GM21528 (cell line): ENCODE measurements around the gene SORBS2.

Experiments used
- ATAC-seq: cut with Tn5 transposase; IDR thresholded peaks from one replicate; pipeline ENCODE4 v1.9.1; 2021; ENCODE audit warnings: mild to moderate bottlenecking, moderate library complexity; ENCODE audit not compliant: unreplicated experiment, low FRiP score

SORBS2 gene

DNA sequence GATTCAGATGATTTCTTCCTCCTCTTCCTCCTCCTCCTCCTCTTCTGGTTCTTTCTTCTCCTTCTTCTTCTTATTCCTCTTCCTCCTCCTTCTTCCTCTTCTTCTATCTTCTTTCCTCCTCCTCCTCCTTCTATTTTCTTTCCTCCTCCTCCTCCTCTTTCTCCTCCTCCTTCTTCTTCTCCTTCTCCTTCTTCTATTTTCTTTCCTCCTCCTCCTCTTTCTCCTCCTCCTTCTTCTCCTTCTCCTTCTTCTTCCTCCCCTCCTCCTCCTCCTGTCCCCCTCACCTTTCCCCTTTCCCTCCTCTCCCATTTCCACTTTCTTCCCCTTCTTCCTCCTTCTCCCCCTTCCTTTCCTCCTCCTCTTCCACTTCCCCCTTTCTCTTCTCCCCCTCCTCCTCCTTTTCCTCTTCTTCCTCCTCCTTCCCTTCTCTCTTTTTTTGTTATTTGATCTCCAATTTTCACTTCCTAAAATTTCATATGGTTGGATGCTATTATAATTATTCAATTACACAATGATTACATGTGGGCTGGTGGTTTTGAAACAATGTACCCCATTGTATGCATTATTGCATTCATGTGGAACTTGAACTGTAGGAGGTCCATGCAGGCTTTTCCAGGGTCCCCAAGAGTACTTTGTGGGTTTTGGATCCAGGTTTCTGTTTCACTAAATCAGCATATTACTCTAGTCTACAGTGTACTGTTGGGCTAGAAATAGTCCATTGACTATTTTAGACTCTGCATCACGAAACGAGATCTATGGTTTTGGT, 68.1 kb downstream of the SORBS2 start:
- no peak for ATAC-seq

GRCh38 chr4:185742766-185743165, 69.2 kb downstream of the SORBS2 start:
- peak; percentile 54 for ATAC-seq

DNA sequence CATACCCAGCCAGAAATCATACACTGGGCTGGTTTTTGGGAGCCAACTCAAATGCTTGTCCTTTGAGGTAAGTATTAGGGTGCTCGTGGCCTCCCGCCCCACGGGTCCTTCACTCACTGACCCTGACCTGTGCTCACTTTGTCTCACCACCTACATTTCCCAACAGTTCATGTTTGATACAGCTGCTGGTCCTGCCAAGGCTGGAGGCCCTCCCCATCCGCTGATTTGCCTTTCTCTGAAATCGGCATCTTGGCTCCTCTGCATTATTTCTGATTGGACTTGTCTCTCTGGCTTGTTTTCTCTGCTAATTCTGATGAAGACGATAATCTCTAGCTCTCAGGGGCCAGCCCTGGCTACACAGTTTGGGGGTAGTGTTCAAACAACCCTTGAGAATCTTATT, 70.2 kb downstream of the SORBS2 start:
- ATAC-seq, result no peak

- ATAC-seq, result peak; percentile 43
These were observed 71.5 kb downstream of the SORBS2 start for GRCh38 chr4:185740471-185740873.

DNA sequence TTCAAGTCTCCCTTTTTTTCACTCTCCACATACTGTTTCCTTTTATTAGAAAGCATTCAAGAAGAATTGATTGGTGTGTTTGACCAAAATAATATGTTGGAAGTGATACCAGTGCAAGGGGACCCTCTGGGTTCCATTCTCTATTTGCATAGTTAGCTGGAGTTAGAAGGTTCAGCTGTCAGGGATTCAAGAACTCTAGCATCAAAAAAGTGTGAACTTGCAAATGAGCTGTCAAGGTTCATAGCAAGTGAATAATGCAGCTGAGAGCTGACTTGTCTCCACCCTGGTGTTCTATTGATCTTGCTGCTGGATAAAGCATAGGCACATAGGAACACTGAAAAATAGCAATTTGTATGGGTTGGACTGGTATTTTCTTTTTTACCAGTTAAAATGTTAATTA, 73.2 kb downstream of the SORBS2 start:
- ATAC-seq, result no peak

- no peak for ATAC-seq
These were observed 73.9 kb downstream of the SORBS2 start for GRCh38 chr4:185738038-185738552.

- ATAC-seq, result no peak
These were observed 74.4 kb downstream of the SORBS2 start for GRCh38 chr4:185737489-185738037.

DNA sequence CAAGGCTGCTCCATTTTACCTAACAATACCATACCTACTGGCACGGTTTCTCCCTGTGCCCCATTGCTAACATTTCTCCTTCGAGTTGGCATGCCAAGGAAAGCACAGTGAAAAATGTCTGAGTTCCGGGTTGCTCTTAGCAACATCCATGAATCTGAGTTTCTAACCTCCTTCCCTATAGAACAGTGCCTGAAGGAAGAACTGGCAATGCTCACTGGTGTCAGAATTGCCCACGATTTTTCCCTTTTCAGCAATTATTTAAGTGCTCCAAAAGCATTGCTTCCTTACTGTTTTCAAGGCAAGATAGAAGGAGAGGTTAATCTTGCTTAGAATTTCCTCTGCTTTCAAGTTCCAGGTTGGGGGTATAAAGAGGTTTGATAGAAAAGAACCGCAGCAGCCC, 75.1 kb downstream of the SORBS2 start:
- ATAC-seq, result no peak

DNA sequence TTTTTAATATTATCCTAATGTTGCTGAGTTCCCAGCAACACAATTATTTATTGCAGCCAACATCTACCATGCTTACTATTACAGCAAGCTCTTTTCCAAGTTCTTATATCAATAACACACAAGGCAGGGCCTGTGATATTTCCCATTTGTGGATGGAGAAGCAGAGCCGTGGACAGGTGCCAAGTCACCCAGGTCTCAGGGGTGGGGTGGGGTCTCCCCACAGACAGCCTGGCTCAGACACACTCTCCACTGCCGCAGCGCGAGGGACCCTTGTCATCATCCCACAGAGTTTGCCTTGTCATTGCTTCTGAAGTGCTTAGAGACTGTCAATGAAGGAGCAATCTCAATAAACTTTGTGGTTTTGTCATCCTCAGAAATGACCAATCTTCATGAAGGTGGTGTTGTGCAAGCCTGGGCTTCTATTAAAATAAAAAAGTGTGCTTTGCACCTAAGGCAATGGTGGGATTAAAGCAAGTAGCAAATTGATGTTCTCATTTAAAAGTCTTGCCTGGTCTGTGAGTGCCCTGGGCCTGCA, 76.1 kb downstream of the SORBS2 start:
- no peak for ATAC-seq

GRCh38 chr4:185734930-185735329, 77.1 kb downstream of the SORBS2 start:
- no peak for ATAC-seq

DNA sequence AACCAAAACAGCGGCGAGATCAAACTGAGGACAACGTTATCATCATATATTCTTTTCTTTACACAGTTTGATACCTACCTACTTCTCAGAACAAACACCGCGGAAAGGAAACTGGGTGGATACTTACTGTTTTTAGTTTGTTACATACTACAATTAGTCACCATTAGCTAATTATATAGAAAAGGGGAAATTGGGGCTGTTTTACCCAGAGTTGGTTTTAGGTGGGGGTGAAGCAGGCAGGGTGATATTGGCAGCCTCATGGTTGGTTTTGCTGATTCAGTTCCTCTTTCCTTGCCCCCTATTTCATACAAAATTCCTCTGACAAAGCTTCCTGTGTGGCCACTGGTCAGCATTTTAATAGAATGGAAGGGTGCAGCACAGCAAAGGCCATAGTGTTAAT, 77.8 kb downstream of the SORBS2 start:
- ATAC-seq, result peak; percentile 62

- peak; percentile 67 for ATAC-seq
These were observed 81.0 kb downstream of the SORBS2 start for GRCh38 chr4:185730849-185731608.

- peak; percentile 53 for ATAC-seq
These were observed 81.6 kb downstream of the SORBS2 start for GRCh38 chr4:185730387-185730786.

DNA sequence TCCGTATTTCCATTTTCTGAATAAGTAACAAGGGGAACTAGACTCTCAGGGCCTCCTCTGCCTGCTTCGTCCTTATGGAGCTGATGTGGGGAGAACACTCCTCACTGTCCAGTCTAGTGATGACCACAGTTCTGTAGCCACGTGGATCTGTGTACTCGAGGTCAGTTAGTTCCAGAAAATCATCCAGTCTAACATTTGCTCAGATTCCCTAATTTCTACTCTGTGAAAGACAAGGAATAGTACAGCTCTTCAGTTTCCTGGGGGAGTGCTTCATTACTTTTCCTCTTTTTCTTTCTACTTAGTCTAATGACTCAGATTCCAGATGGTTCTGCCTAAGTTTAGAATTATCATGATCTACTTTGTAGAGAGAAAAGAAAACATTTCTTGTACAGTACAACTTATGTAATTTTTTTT, 82.6 kb downstream of the SORBS2 start:
- no peak for ATAC-seq

GRCh38 chr4:185728893-185729292, 83.1 kb downstream of the SORBS2 start:
- ATAC-seq, result no peak

DNA sequence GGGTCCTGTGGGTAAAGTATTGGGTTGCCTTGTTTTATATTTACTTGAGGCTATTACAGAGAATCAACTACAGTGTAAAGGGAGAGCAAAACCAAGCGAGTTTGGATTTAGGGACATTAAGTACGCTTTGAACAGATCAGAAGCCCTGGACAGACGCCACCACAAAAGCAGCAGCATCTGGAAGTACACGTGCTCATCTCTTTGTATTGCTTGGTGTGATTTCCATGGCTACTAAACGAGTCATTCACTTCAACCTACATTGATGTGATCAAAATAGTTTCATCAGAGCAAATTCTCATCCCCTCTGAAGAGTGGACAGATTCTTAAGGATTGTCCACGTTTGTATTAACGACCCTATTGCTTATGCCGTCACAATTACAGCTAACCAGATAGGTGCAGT, 85.1 kb downstream of the SORBS2 start:
- ATAC-seq, result no peak

DNA sequence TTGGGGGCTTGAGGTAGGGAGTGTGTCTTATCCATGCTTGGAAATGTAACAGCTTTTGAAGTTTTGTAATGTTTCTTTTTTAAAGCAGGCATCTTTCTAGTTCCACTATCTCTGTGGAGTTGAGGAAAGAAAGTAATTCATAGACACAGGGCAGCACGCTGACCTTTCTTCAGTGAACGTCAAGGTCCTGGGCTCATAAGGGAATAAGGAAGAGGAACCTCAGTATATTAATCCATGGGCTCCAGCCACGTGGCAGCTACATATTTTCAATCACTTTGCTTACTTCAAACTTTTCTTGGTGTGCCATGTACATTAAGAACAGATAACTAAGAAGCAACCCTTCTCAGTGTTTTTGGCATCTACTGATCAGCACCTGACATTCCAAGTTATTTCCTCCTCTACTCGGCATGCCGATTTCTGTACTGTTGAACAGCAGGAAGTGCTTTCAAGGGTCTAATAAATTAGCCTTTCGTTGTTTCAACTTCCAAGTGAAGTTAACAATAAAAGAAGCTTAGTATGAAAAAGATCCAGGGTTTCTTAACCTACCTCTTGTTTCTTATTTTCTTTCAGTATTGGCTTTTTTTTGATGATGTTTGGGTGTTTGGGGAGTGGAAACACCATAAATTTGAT, 88.2 kb downstream of the SORBS2 start:
- no peak for ATAC-seq

GRCh38 chr4:185722029-185722316, 90.0 kb downstream of the SORBS2 start:
- ATAC-seq, result no peak

DNA sequence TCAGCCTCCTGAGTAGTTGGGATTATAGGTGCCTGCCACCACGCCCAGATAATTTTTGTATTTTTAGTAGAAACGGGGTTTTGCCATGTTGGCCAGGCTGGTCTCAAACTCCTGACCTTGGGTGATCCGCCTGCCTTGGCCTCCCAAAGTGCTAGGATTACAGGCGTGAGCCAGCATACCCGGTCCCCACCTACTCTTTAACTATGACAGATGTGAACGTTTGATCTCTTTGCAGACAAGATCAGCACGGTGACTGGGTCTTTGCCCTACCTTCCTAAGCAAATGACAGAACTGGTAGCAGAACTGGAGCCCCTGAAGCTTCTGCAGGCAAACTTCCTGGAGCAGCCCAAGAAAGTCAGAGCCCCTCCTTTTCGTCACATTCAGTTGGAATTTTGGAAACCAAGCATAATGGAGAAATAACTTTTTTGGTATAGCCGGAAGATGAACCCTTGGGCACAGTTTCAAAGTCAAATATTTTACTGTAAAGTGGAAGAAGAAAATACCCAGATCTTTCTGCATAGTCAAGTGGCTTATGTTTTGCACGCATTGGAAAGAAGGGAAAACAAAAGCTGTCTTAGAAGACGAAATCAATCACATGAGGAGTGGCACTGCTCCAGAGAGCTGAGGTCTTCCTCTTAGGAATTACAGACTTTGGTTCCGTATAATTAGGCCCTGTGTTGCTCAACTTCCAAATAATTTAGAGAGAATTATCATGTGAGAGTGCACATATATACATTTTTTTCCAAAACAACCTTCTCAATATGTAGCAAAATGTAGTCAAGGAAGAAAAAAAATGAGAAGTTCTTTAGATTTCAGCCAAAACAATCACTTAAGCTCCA, 90.6 kb downstream of the SORBS2 start:
- no peak for ATAC-seq

GRCh38 chr4:185719500-185719858, 92.5 kb downstream of the SORBS2 start:
- no peak for ATAC-seq
